AG04450 (cell line): Measurements from ENCODE around the gene FREM1. TPM values are rescaled to one million over a fixed set of nuclear protein-coding genes. Genes with fewer than 3 reads are reported as not detected.

Experiments used
- CTCF ChIA-PET: fragments of 300-600, 350-600 bp; formaldehyde crosslinking; extraction: SDS; loops from one replicate; lab custom pipeline; 2022; ENCODE audit warnings: antibody characterized with exemption, inconsistent platforms; lab: Charles Lee
- POLR2A ChIA-PET: fragments of 350-600 bp; formaldehyde crosslinking; extraction: SDS; loops from one replicate; lab custom pipeline; 2021; ENCODE audit warnings: antibody characterized with exemption, inconsistent platforms; lab: Yijun Ruan, JAX
- DNase-seq: peaks from one replicate; pipeline ENCODE4 v3.0.0-alpha.2; 2011; ENCODE audit warnings: low read depth, low spot score
- H3K27ac ChIP-seq: one replicate; pipeline ENCODE4 v1.5.1; 2012; ENCODE audit warnings: low read depth, low read length, control low read depth
- H3K27me3 ChIP-seq: one replicate; pipeline ENCODE4 v1.6.0; 2012; ENCODE audit warnings: low read length; ENCODE audit not compliant: control insufficient read depth, insufficient read depth
- H3K4me3 ChIP-seq: 2 replicates; pipeline ENCODE4 v1.5.1; 2011; ENCODE audit warnings: mild to moderate bottlenecking, low read depth, low read length, control low read depth
- H3K9me3 ChIP-seq: 2 replicates; pipeline ENCODE4 v1.5.1; 2012; ENCODE audit warnings: low read length; ENCODE audit not compliant: control insufficient read depth, insufficient read depth
- polyA plus RNA-seq: library from polyadenylated mRNA; depleted of rRNA; stranded (reverse); fragments of >200 nt; gene quantifications from 2 replicates; pipeline ENCODE4 v1.2.3, GENCODE V29; 2011
- TF ChIP-seq, protein P1 (sequence below): IDR thresholded peaks from 2 replicates; pipeline ENCODE4 v1.5.1; 2011; ENCODE audit warnings: low read depth, low read length, control low read depth, inconsistent platforms

Gene FREM1
- polyA plus RNA-seq, 1 experiment = not detected

GRCh38 chr9:14907696-14908095 is 2.5 kb downstream of the FREM1 start:
- no peak overlapping the region for H3K4me3 ChIP-seq
- no peak for DNase-seq
- ChIA-PET CTCF (no interaction called here), POLR2A (no interaction called here)
- TF ChIP-seq, protein P1, sequence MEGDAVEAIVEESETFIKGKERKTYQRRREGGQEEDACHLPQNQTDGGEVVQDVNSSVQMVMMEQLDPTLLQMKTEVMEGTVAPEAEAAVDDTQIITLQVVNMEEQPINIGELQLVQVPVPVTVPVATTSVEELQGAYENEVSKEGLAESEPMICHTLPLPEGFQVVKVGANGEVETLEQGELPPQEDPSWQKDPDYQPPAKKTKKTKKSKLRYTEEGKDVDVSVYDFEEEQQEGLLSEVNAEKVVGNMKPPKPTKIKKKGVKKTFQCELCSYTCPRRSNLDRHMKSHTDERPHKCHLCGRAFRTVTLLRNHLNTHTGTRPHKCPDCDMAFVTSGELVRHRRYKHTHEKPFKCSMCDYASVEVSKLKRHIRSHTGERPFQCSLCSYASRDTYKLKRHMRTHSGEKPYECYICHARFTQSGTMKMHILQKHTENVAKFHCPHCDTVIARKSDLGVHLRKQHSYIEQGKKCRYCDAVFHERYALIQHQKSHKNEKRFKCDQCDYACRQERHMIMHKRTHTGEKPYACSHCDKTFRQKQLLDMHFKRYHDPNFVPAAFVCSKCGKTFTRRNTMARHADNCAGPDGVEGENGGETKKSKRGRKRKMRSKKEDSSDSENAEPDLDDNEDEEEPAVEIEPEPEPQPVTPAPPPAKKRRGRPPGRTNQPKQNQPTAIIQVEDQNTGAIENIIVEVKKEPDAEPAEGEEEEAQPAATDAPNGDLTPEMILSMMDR = no peak
- no peaks in the 10 kb centered on the region for H3K9me3 ChIP-seq
- H3K27ac ChIP-seq = no peak overlapping the region
- H3K27me3 ChIP-seq = peaks cover 2% of the 10 kb centered on the region

DNA sequence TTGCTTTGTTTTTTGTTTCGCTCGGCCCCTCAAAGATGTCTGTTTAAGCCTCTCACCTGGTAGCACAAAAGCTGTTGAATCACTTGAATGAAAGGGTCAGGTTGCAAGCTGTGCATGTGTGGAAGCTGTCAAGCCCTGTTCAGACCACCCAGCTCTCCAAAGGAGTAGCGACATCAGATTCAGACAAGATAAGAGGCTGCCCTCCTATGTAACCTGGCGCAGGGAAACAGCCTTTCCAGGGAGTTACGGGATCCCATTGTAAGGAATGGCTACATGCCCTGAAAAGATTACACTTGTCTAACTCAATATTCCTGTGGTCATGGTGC is 2.9 kb downstream of the FREM1 start:
- Histone ChIP-seq H3K4me3 (no peak overlapping the region), H3K27ac (no peak overlapping the region), H3K9me3 (no peaks in the 10 kb centered on the region), H3K27me3 (peaks cover 2% of the 10 kb centered on the region)
- TF ChIP-seq, protein P1 = no peak
- ChIA-PET CTCF (no interaction called here), POLR2A (no interaction called here)
- no peak for DNase-seq

DNA sequence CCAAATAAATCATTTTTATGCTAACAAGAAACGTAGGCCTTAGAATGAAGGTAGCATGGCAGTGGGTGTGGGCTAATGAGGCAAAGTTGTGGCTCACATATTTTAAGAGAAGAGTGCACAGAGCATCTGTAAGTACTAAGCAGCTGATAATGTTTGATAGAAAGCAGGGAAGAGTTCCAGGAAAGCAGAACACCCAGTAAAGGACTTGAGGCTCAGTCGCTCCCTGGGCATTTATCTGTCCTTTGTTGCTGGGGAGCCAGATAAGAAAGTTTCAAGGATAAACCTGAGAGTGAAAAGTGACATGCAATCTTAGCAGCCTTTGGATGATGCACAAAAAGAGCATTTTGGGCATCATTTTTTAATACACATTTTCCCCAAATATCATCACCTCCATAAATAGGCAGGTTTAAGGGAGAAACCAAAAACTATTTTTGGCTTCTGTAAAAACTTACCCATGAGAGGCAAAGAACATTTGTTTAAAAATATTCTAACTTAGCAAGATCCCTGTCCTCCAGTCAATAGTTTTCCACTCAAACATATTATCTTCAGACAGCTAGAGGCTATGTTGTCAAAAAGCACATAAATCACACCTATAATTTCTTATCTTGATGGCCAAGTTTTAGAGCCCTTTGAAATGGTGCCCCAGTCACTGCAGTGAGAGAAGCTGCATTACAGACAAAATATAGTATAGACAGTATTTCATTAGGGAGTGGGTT is 3.4 kb downstream of the FREM1 start:
- TF ChIP-seq, protein P1 = no peak

GRCh38 chr9:14906000-14906399 is 4.2 kb downstream of the FREM1 start:
- DNase-seq = no peak
- Histone ChIP-seq H3K27ac (no peak overlapping the region), H3K9me3 (no peaks in the 10 kb centered on the region), H3K4me3 (no peak overlapping the region), H3K27me3 (peaks cover 2% of the 10 kb centered on the region)
- ChIA-PET CTCF (no interaction called here), POLR2A (no interaction called here)
- TF ChIP-seq, protein P1 = no peak

More for the DNA sequence above, 3.4 kb downstream of the FREM1 start:
- no peak overlapping the region for H3K27ac ChIP-seq
- H3K27me3 ChIP-seq = peaks cover 2% of the 10 kb centered on the region
- H3K4me3 ChIP-seq = no peak overlapping the region
- ChIA-PET POLR2A (no interaction called here), CTCF (no interaction called here)
- DNase-seq = no peak
- H3K9me3 ChIP-seq = no peaks in the 10 kb centered on the region

- Histone ChIP-seq H3K9me3 (no peaks in the 10 kb centered on the region), H3K27ac (no peak overlapping the region), H3K27me3 (no peaks in the 10 kb centered on the region), H3K4me3 (no peak overlapping the region)
- TF ChIP-seq, protein P1 = no peak
- DNase-seq = no peak
- ChIA-PET POLR2A (no interaction called here), CTCF (no interaction called here)
These were observed 7.2 kb downstream of the FREM1 start for GRCh38 chr9:14903040-14903439.
